Left colon (tissue), 2 donors: ENCODE data around the gene CPNE4. TPM values are rescaled to one million over a fixed set of nuclear protein-coding genes. Genes with fewer than 3 reads are reported as not detected.
"Not testable (repeated sequence)": the region's sequence is repeated elsewhere in the genome, so short reads cannot be mapped to it uniquely, and the experiment has no call there.

Source experiments
- ATAC-seq: fragments of 200-7000 bp; cut with Tn5 transposase; one replicate; pipeline ENCODE4 v1.9.1; 2020; ENCODE audit warnings: mild to moderate bottlenecking, moderate library complexity
- DNase-seq, 2 donors: peaks; one replicate each; pipeline ENCODE4 v3.0.0-alpha.2; 2020
- intact Hi-C, 2 donors: fragments of 100-400 bp; cut with DNase I in 1 of 2; cut with micrococcal nuclease in 1 of 2; formaldehyde crosslinking; loops; one replicate each; pipeline versions ENCODE4 v1.11.2 to v1.14.0; 2022; cut with DNase I, micrococcal nuclease
- total RNA-seq, 2 donors: library from RNA; stranded (reverse); fragmentation: NEBNext Ultra II Directional; extraction: Animal tissue kit (Norgen Biotek cat#: 25700); gene quantifications; one replicate each; pipeline ENCODE4 v1.2.1, GENCODE V29; 2021
- donor health status: DM: no; HTN: no; CAD: no.
- donor health status: DM: yes; HTN: yes; CAD: no.

CPNE4 gene
- total RNA-seq, 2 donors from 2014 or later: 0.46 to 0.53 TPM

- intact Hi-C loops: no loop called here
- DNase-seq: no peak
- no peak for ATAC-seq
Observed at GRCh38 chr3:131975047-131975446, 59.8 kb downstream of the CPNE4 start.

- no peak for ATAC-seq
- intact Hi-C loops: no loop called here
- no peak for DNase-seq
Observed at GRCh38 chr3:131973731-131974130, 61.1 kb downstream of the CPNE4 start.

DNA sequence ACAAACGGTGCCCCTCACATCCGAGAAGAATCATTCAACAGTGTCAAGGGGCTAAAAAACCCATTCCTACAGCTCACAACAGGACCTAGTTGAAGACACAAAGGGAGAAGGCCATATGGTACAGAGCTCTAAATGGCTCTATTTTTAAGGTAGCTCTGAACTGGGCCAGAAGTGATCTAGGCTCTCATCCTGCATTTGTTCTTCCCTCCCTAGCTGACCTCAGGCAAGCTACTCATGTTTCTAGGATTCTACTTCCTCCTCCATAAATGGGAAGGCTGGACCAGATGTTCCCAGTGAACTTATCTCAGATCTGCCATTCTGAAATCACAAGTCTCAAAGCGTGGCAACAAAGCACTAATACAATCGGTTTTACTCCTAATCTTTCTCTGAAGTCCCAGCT, 62.3 kb downstream of the CPNE4 start:
- ATAC-seq (no peak), DNase-seq (no peak)
- intact Hi-C loops: no loop called here

DNA sequence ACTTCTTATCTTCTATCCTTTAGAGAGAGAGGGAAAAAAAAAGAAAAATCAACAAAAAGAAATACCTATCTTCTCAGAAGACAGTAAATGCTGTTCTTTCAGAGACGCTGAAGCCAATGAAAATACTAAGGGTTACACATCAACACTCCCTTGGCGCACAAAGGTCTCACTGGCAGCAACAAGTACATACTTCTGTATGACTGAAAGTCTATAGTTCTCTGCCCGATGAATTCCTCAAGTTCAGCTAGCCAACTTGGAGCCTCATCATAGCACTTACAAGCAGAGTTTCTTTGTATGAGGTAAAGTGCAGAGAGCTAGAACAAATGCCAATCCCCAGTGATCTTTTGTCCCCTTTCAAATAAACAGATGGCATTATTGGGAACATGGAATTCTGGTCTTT, 62.7 kb downstream of the CPNE4 start:
- ATAC-seq (no peak), DNase-seq (no peak)
- intact Hi-C loops: no loop called here

GRCh38 chr3:131963442-131963841, 71.4 kb downstream of the CPNE4 start:
- DNase-seq, intact Hi-C loops, ATAC-seq: not testable (repeated sequence)

- ATAC-seq: no peak
- no peak for DNase-seq
- intact Hi-C loops: no loop called here
Observed at GRCh38 chr3:131962982-131963381, 71.8 kb downstream of the CPNE4 start.

- DNase-seq (no peak), ATAC-seq (no peak)
- intact Hi-C loops: no loop called here
Observed at GRCh38 chr3:131960324-131960723, 74.5 kb downstream of the CPNE4 start.

DNA sequence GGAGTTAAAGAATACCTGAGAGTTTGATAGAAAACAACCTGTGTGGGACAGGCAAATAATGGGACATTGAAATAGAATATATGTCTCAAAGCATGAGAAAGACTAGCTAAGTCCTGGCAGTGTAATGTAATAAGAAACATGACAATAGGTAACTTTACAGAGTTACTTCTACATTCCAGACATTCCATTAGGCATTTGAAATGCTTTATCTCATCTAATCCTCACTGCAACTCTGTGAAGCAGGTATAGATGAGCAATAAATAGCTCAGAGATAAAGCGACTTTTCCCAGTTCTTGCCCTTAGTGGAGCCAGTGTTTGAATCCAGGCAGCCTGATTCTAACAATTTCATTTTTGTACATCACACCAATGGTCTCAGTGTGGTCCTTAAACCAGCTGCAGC, 76.8 kb downstream of the CPNE4 start:
- DNase-seq: no peak
- no peak for ATAC-seq
- intact Hi-C loops: no loop called here

GRCh38 chr3:131957511-131957910, 77.3 kb downstream of the CPNE4 start:
- DNase-seq: no peak
- no peak for ATAC-seq
- intact Hi-C loops: no loop called here

GRCh38 chr3:131948806-131949205, 86.0 kb downstream of the CPNE4 start:
- intact Hi-C loops: no loop called here
- DNase-seq: no peak
- no peak for ATAC-seq

DNA sequence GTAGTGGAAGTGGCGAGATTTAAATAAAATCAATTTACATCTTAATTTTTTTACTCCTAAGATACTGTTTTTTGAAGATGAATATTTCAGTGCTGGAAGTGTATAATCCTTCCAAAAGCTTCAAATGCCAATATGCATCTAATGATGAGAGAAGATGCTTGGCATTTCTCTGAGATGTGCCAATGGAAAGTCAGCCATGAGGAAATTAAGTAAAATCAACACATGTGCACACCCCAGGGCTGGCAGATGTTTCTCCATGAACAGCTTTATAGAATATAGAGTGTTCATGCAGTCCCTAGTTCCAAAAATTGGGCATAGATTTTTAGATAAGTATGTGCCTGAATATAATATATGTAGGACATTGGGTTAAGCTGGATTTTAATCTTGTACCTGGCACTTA, 90.1 kb downstream of the CPNE4 start:
- ATAC-seq (no peak), DNase-seq (no peak)
- intact Hi-C loops: no loop called here

DNA sequence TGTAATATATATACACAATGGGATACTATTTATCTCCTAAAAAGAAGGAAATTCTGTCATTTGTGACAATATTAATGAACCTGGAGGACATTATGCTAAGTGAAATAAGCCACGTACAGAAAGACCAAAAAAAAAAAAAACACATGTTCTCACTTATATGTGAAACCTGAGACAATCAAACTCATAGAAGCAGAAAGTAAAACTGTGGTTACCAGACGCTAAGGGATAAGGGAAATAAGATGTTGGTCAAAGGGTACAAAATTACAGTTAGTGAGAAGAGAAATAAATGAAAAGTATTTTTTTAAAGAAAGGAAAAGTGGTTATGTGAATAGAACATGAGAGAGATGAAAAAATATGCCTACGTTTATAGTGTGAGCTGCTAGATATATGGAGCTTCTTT, 101.1 kb downstream of the CPNE4 start:
- no peak for DNase-seq
- ATAC-seq: no peak
- intact Hi-C loops: no loop called here

DNA sequence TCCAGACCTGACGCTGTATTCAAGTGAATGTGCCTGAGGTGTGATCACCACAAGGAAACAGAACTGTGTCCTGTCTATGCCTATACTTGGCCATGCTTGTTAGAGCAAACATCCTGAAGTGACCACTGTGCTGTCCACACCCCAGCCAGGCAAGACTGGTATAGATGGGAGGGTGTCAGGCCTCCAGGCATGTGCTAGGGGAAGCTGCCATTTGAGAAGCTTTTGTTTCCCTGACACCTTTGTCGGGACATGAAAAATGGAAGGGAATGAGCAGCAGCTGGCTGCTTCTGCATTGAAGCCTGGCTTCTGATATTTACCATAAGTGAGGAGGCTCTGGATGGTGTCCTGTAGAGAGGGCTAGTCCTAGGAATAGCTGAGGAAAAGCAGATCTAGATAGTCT, 106.2 kb downstream of the CPNE4 start:
- ATAC-seq (no peak), DNase-seq (no peak)
- intact Hi-C loops: no loop called here

GRCh38 chr3:131925571-131925970, 109.2 kb downstream of the CPNE4 start:
- ATAC-seq (no peak), DNase-seq (no peak)
- intact Hi-C loops: no loop called here

DNA sequence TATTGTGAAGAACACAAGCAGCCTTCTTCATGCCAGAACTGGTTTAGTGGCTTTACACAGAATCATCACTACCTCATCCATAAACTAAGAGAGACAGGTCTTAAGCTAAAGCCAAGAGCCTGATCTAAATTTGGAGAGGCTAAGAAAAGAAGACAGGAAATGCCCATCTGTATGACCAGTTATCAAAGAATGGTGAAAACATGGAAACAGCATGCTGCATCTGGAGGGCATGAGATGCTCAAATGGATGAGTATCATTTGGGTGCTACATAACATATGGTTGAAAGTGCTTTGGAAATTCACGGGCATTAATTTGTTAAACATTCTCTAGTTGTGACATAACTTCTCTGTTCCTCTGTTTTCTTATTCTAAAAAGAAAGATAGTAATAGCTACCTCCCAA, 112.5 kb downstream of the CPNE4 start:
- ATAC-seq: no peak
- intact Hi-C loops: no loop called here
- DNase-seq: no peak

DNA sequence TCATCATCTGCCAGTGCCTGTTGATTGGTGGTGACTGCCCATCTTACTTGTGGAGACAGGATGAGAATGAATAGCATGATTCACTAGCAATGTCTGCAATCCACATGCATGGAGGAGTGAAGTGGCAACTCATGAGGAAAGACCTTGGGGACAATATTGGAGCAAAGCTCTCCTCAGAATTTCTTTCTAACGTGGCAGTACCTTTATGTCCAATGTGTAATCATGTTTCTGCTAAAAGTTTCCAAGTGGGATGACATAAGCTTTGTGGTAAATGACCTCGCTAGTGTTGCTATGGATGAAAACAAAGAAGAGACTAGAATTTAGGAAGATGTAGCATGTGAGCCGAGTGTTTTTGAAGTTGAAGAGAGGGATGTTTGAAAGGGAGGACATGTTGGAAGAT, 117.8 kb downstream of the CPNE4 start:
- DNase-seq (no peak), ATAC-seq (no peak)
- intact Hi-C loops: no loop called here

DNA sequence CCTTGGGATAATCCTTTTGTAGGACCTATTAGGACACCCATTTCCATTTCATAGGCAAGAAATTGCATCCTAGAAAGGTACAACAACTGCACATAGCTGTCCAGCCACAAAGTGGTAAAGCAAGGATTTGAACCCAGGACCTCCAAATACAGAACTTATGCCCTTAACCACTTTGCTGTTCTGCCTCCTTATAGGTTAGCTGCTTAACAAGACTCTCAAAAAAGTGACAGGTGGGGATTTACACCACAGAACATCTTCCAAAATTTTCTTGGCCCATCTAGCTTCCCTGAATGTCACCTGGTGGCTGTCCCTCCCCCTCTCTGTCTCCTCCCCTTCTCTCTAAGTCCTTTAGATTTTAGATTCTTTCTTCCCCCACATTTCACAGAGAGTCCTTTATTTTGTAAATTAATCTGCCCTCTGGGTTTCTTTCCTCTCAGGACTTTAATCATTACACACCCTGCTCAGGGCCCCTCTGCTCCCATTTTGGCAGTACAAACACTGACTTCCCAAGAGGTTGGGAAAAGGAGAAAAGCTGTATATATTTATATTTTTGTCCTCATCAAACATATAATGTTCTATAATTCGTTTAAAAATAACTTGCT, 120.6 kb downstream of the CPNE4 start:
- ATAC-seq: no peak
- intact Hi-C loops: no loop called here

GRCh38 chr3:131912255-131912654, 122.6 kb downstream of the CPNE4 start:
- ATAC-seq: no peak
- no peak for DNase-seq
- intact Hi-C loops: no loop called here

More for the DNA sequence above, 120.6 kb downstream of the CPNE4 start:
- no peak for DNase-seq

DNA sequence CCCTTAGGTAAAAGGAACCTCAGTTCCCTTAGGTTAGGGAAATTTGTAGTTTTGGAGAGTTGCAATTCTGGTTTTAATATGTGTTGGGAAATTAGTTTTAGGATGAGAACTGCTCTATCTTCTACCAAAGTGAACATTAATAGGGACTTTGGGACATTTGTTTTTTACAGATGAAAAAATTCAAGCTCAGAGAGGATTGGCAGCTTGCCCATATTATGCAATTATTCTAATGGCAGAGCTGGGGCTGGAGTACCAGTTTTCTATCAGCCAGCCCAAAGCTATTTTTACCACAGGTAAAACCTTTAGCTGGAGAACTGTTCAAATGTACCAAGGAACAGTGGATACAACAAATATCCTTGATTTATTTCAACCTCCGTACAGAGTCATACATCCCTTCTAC, 127.0 kb downstream of the CPNE4 start:
- DNase-seq (no peak), ATAC-seq (no peak)
- intact Hi-C loops: no loop called here

DNA sequence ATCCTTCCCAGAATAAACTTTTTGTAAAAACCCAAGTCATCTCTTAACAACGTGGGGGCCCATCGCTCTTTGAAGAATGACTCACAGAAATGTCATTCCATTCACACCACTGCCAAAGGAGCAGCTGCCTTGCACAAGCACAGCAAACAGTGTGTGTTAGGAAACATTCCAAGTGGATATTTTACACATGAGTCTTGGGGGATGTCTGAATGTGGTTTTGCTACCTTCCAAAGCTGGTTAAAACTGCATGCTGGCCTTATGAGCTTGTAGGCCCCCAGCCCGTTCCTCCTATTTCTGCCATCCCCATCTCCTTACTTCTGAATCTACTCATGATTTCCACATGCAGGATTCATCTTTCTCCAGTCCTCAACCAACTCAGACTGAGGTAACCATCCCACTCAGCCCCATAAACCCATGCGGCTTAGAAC, 130.8 kb downstream of the CPNE4 start:
- DNase-seq (no peak), ATAC-seq (no peak)
- intact Hi-C loops: no loop called here

DNA sequence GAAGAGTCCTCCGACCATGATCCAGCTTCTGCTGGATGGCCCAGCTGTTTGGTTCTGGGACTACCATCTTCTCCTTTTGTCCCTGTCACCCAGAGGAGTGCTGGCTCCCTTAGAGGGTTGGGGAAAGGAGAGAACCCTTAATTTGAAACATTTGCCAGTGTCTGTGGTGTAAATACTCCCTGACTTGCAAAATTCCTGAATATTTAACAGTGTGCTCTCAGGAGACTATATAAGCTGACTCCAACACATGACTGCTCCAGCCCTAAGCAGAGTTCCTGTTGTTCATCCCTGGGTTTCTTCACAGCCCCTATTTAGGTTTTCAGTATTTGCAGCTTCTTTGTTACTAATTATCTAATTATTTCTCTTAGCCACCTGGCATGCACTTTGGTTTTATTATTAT, 133.1 kb downstream of the CPNE4 start:
- no peak for ATAC-seq
- intact Hi-C loops: no loop called here
- no peak for DNase-seq

- no peak for DNase-seq
- intact Hi-C loops: no loop called here
- ATAC-seq: no peak
Observed at GRCh38 chr3:131900891-131901290, 133.9 kb downstream of the CPNE4 start.
